SH-SY5Y (cell line): Measurements from ENCODE around the gene AKAP6.

Source experiments
- GATA2 ChIP-seq: IDR thresholded peaks from 2 replicates; pipeline ENCODE4 v1.6.1; 2011; ENCODE audit warnings: mild to moderate bottlenecking, low read depth, low read length
- GATA3 ChIP-seq: IDR thresholded peaks from 2 replicates; pipeline ENCODE4 v1.6.1; 2011; ENCODE audit warnings: low read depth, mild to moderate bottlenecking, low read length, moderate library complexity

Gene AKAP6

GRCh38 chr14:32726516-32726915, 397.4 kb downstream of the AKAP6 start:
- TF ChIP-seq GATA2 (no peak), GATA3 (no peak)

- TF ChIP-seq GATA3, result no peak
- no peak for TF ChIP-seq GATA2
These were observed 398.7 kb downstream of the AKAP6 start for GRCh38 chr14:32727832-32728231.

- TF ChIP-seq GATA2 (no peak), GATA3 (no peak)
These were observed 399.4 kb downstream of the AKAP6 start for GRCh38 chr14:32728526-32728925.

- TF ChIP-seq GATA2, result no peak
- TF ChIP-seq GATA3, result no peak
These were observed 399.9 kb downstream of the AKAP6 start for GRCh38 chr14:32728976-32729375.

GRCh38 chr14:32731249-32731648, 402.2 kb downstream of the AKAP6 start:
- no peak for TF ChIP-seq GATA3

- TF ChIP-seq GATA2 (no peak), GATA3 (no peak)
These were observed 403.9 kb downstream of the AKAP6 start for GRCh38 chr14:32733015-32733414.

- no peak for TF ChIP-seq GATA2
- TF ChIP-seq GATA3, result no peak
These were observed 405.2 kb downstream of the AKAP6 start for GRCh38 chr14:32734261-32734660.

GRCh38 chr14:32737621-32738020, 408.5 kb downstream of the AKAP6 start:
- no peak for TF ChIP-seq GATA2
- no peak for TF ChIP-seq GATA3

GRCh38 chr14:32738206-32738871, 409.2 kb downstream of the AKAP6 start:
- TF ChIP-seq GATA3, result no peak
- no peak for TF ChIP-seq GATA2

- TF ChIP-seq GATA3 (no peak), GATA2 (no peak)
These were observed 415.8 kb downstream of the AKAP6 start for GRCh38 chr14:32744811-32745445.

GRCh38 chr14:32754209-32754608, 425.1 kb downstream of the AKAP6 start:
- no peak for TF ChIP-seq GATA2
- TF ChIP-seq GATA3, result no peak

GRCh38 chr14:32756173-32756572, 427.1 kb downstream of the AKAP6 start:
- TF ChIP-seq GATA3 (no peak), GATA2 (no peak)

GRCh38 chr14:32756775-32757174, 427.7 kb downstream of the AKAP6 start:
- TF ChIP-seq GATA3 (no peak), GATA2 (no peak)

GRCh38 chr14:32757568-32757967, 428.5 kb downstream of the AKAP6 start:
- no peak for TF ChIP-seq GATA2
- TF ChIP-seq GATA3, result no peak

- TF ChIP-seq GATA3 (no peak), GATA2 (no peak)
These were observed 432.4 kb downstream of the AKAP6 start for GRCh38 chr14:32761381-32761968.
